ENCODE data around the gene FAM171A1.

Gene FAM171A1

GRCh38 chr10:15348579-15348978, 22.5 kb downstream of the FAM171A1 start:
- Histone ChIP-seq H2BK5ac (ENCODE audit: low read depth, low read length, poor library complexity) (no peak overlapping the region), H3K27ac (ENCODE audit: low read depth, low read length) (no peak overlapping the region), H4K8ac (ENCODE audit: low read depth, low read length) (no peak overlapping the region), H2AFZ (ENCODE audit: insufficient read depth, low read length, poor library complexity) (no peak overlapping the region), H3K18ac (ENCODE audit: low read length) (peak overlapping the region; percentile 14), H3K14ac (ENCODE audit: low read length) (no peak overlapping the region), H3K4ac (ENCODE audit: low read depth, low read length) (no peak overlapping the region), H2BK120ac (ENCODE audit: insufficient read depth, low read length, poor library complexity) (no peak overlapping the region), H4K12ac (ENCODE audit: low read depth, low read length) (no peak overlapping the region), H3K9ac (ENCODE audit: low read length) (no peak overlapping the region), H3K36me3 (ENCODE audit: control insufficient read depth in 1 of 2, insufficient read depth in 2 of 2, low read length in 2 of 2) (no peaks in the 10 kb centered on the region), H2AK5ac (ENCODE audit: low read length) (no peak overlapping the region), H3K4me2 (ENCODE audit: low read length) (no peak overlapping the region), H3K27me3 (ENCODE audit: insufficient read depth, low read length) (no peaks in the 10 kb centered on the region), H3K79me2 (ENCODE audit: control insufficient read depth, insufficient read depth, low read length, poor library complexity) (peaks cover 3% of the 10 kb centered on the region), H3K23ac (ENCODE audit: low read length) (no peak overlapping the region), H3K79me1 (ENCODE audit: low read length) (no peaks in the 10 kb centered on the region), H4K91ac (ENCODE audit: low read depth, low read length) (no peak overlapping the region), H3K4me1 (ENCODE audit: control insufficient read depth in 1 of 2, insufficient read depth in 2 of 2, low read length in 2 of 2) (peaks cover 11 to 19% of the 10 kb centered on the region in 2 experiments), H3K9me3 (ENCODE audit: insufficient read depth, low read depth, low read length) (no peaks in the 10 kb centered on the region), H2BK12ac (ENCODE audit: low read length) (no peak overlapping the region), H3K4me3 (ENCODE audit: low read depth, low read length) (no peak overlapping the region)
- no peak for DNase-seq
- no CpG with 5 or more reads among the region's 8 CpGs for WGBS (ENCODE audit: extremely low coverage, insufficient coverage, insufficient read length)

- Histone ChIP-seq H3K79me1 (ENCODE audit: low read length) (no peaks in the 10 kb centered on the region), H3K4me1 (ENCODE audit: control insufficient read depth in 1 of 2, insufficient read depth in 2 of 2, low read length in 2 of 2) (peaks cover 16 to 25% of the 10 kb centered on the region in 2 experiments), H3K4me3 (ENCODE audit: low read depth, low read length) (no peak overlapping the region), H3K79me2 (ENCODE audit: control insufficient read depth, insufficient read depth, low read length, poor library complexity) (peaks cover 3% of the 10 kb centered on the region), H2AFZ (ENCODE audit: insufficient read depth, low read length, poor library complexity) (no peak overlapping the region), H3K4me2 (ENCODE audit: low read length) (no peak overlapping the region), H2BK120ac (ENCODE audit: insufficient read depth, low read length, poor library complexity) (no peak overlapping the region), H4K12ac (ENCODE audit: low read depth, low read length) (no peak overlapping the region), H4K8ac (ENCODE audit: low read depth, low read length) (no peak overlapping the region), H3K4ac (ENCODE audit: low read depth, low read length) (no peak overlapping the region), H3K27ac (ENCODE audit: low read depth, low read length) (no peak overlapping the region), H2AK5ac (ENCODE audit: low read length) (no peak overlapping the region), H3K9ac (ENCODE audit: low read length) (no peak overlapping the region), H3K23ac (ENCODE audit: low read length) (no peak overlapping the region), H4K91ac (ENCODE audit: low read depth, low read length) (no peak overlapping the region), H3K27me3 (ENCODE audit: insufficient read depth, low read length) (no peaks in the 10 kb centered on the region), H3K18ac (ENCODE audit: low read length) (no peak overlapping the region), H3K36me3 (ENCODE audit: control insufficient read depth in 1 of 2, insufficient read depth in 2 of 2, low read length in 2 of 2) (no peaks in the 10 kb centered on the region), H2BK12ac (ENCODE audit: low read length) (no peak overlapping the region), H2BK5ac (ENCODE audit: low read depth, low read length, poor library complexity) (no peak overlapping the region), H3K14ac (ENCODE audit: low read length) (no peak overlapping the region), H3K9me3 (ENCODE audit: insufficient read depth, low read depth, low read length) (no peaks in the 10 kb centered on the region)
- no peak for DNase-seq
- no CpG with 5 or more reads among the region's 6 CpGs for WGBS (ENCODE audit: extremely low coverage, insufficient coverage, insufficient read length)
Measured at GRCh38 chr10:15347150-15347549, 23.9 kb downstream of the FAM171A1 start.

- Histone ChIP-seq H2BK12ac (ENCODE audit: low read length) (no peak overlapping the region), H4K12ac (ENCODE audit: low read depth, low read length) (no peak overlapping the region), H3K18ac (ENCODE audit: low read length) (no peak overlapping the region), H3K27me3 (ENCODE audit: insufficient read depth, low read length) (no peaks in the 10 kb centered on the region), H3K79me2 (ENCODE audit: control insufficient read depth, insufficient read depth, low read length, poor library complexity) (peaks cover 3% of the 10 kb centered on the region), H3K4ac (ENCODE audit: low read depth, low read length) (no peak overlapping the region), H3K4me1 (ENCODE audit: control insufficient read depth in 1 of 2, insufficient read depth in 2 of 2, low read length in 2 of 2) (peaks cover 16 to 25% of the 10 kb centered on the region in 2 experiments), H3K4me3 (ENCODE audit: low read depth, low read length) (no peak overlapping the region), H4K8ac (ENCODE audit: low read depth, low read length) (no peak overlapping the region), H2AFZ (ENCODE audit: insufficient read depth, low read length, poor library complexity) (no peak overlapping the region), H3K23ac (ENCODE audit: low read length) (no peak overlapping the region), H3K4me2 (ENCODE audit: low read length) (no peak overlapping the region), H2BK120ac (ENCODE audit: insufficient read depth, low read length, poor library complexity) (no peak overlapping the region), H3K27ac (ENCODE audit: low read depth, low read length) (no peak overlapping the region), H3K9ac (ENCODE audit: low read length) (no peak overlapping the region), H3K36me3 (ENCODE audit: control insufficient read depth in 1 of 2, insufficient read depth in 2 of 2, low read length in 2 of 2) (no peaks in the 10 kb centered on the region), H2AK5ac (ENCODE audit: low read length) (no peak overlapping the region), H3K79me1 (ENCODE audit: low read length) (no peaks in the 10 kb centered on the region), H3K9me3 (ENCODE audit: insufficient read depth, low read depth, low read length) (no peaks in the 10 kb centered on the region), H4K91ac (ENCODE audit: low read depth, low read length) (no peak overlapping the region), H3K14ac (ENCODE audit: low read length) (no peak overlapping the region), H2BK5ac (ENCODE audit: low read depth, low read length, poor library complexity) (no peak overlapping the region)
- no CpG with 5 or more reads among the region's 8 CpGs for WGBS (ENCODE audit: extremely low coverage, insufficient coverage, insufficient read length)
- no peak for DNase-seq
Measured at GRCh38 chr10:15346440-15347141, 24.5 kb downstream of the FAM171A1 start.

- Histone ChIP-seq H2AFZ (ENCODE audit: insufficient read depth, low read length, poor library complexity) (no peak overlapping the region), H3K18ac (ENCODE audit: low read length) (no peak overlapping the region), H3K9ac (ENCODE audit: low read length) (no peak overlapping the region), H4K12ac (ENCODE audit: low read depth, low read length) (no peak overlapping the region), H2BK12ac (ENCODE audit: low read length) (no peak overlapping the region), H2BK120ac (ENCODE audit: insufficient read depth, low read length, poor library complexity) (no peak overlapping the region), H3K14ac (ENCODE audit: low read length) (no peak overlapping the region), H3K9me3 (ENCODE audit: insufficient read depth, low read depth, low read length) (no peaks in the 10 kb centered on the region), H3K27me3 (ENCODE audit: insufficient read depth, low read length) (no peaks in the 10 kb centered on the region), H3K4me1 (ENCODE audit: control insufficient read depth in 1 of 2, insufficient read depth in 2 of 2, low read length in 2 of 2) (peaks cover 16 to 25% of the 10 kb centered on the region in 2 experiments), H2BK5ac (ENCODE audit: low read depth, low read length, poor library complexity) (no peak overlapping the region), H4K8ac (ENCODE audit: low read depth, low read length) (no peak overlapping the region), H3K79me1 (ENCODE audit: low read length) (no peaks in the 10 kb centered on the region), H3K4me2 (ENCODE audit: low read length) (no peak overlapping the region), H3K27ac (ENCODE audit: low read depth, low read length) (no peak overlapping the region), H3K23ac (ENCODE audit: low read length) (no peak overlapping the region), H2AK5ac (ENCODE audit: low read length) (no peak overlapping the region), H3K4ac (ENCODE audit: low read depth, low read length) (no peak overlapping the region), H3K79me2 (ENCODE audit: control insufficient read depth, insufficient read depth, low read length, poor library complexity) (peaks cover 3% of the 10 kb centered on the region), H3K4me3 (ENCODE audit: low read depth, low read length) (no peak overlapping the region), H4K91ac (ENCODE audit: low read depth, low read length) (no peak overlapping the region), H3K36me3 (ENCODE audit: control insufficient read depth in 1 of 2, insufficient read depth in 2 of 2, low read length in 2 of 2) (no peaks in the 10 kb centered on the region)
- DNase-seq = no peak
- no CpG with 5 or more reads among the region's 5 CpGs for WGBS (ENCODE audit: extremely low coverage, insufficient coverage, insufficient read length)
Measured at GRCh38 chr10:15345450-15345849, 25.6 kb downstream of the FAM171A1 start.

Data from trophoblast cell (in vitro differentiated cells and primary cell).